A549 (cell line): ENCODE data around the gene ELMO2. TPM values are rescaled to one million over a fixed set of nuclear protein-coding genes. Genes with fewer than 3 reads are reported as not detected.

Source experiments
- ATAC-seq, 2 experiments: fragments of 200-7000 bp in 1 of 2; fragments of >200 bp in 1 of 2; cut with Nextera tagmentation in 1 of 2; cut with Tn5 transposase in 1 of 2; 3 replicates each; pipeline versions ENCODE4 v1.8.0 to v1.9.1; 2018 to 2020; ENCODE audit warnings: mild to moderate bottlenecking in 1 of 2, moderate library complexity in 1 of 2
- CTCF ChIA-PET: fragments of 300-600 bp; sonication (Branson Sonifier 250); formaldehyde crosslinking; extraction: SDS; loops from one replicate; lab custom pipeline; 2021; ENCODE audit warnings: antibody characterized with exemption, inconsistent platforms; lab: Yijun Ruan, JAX
- POLR2A ChIA-PET: fragments of 350-600 bp; formaldehyde crosslinking; extraction: SDS; loops from one replicate; lab custom pipeline; 2021; ENCODE audit warnings: antibody characterized with exemption, inconsistent platforms; lab: Yijun Ruan, JAX
- DNase-seq, 2 experiments: peaks; one replicate each; pipeline versions ENCODE4 v3.0.0 to v3.0.0-alpha.2; 2011 to 2016; ENCODE audit warnings: low read depth in 1 of 2, low spot score in 1 of 2
- FAIRE-seq: peaks from 2 replicates; lab custom pipeline; 2011; peaks lifted over from hg19 to GRCh38; lab: Jason Lieb, UNC
- H3K27ac ChIP-seq, 2 experiments: fragments of >200 bp; sonication (Bioruptor Twin); formaldehyde crosslinking; 3 replicates each; pipeline ENCODE4 v1.5.1; 2016 to 2017
- H3K4me1 ChIP-seq: fragments of >200 bp; sonication (Bioruptor Twin); formaldehyde crosslinking; 3 replicates; pipeline ENCODE4 v1.6.1; 2016
- H3K4me2 ChIP-seq: fragments of >200 bp; sonication (Bioruptor Twin); formaldehyde crosslinking; 3 replicates; pipeline ENCODE4 v1.6.1; 2016
- H3K4me3 ChIP-seq: fragments of >200 bp; sonication (Bioruptor Twin); formaldehyde crosslinking; 3 replicates; pipeline ENCODE4 v1.5.1; 2016
- H3K9me3 ChIP-seq: fragments of >200 bp; sonication (Bioruptor Twin); formaldehyde crosslinking; 3 replicates; pipeline ENCODE4 v1.6.1; 2016
- ATOH8 ChIP-seq: fragments of 250-450 bp; sonication (Bioruptor Pico); IDR thresholded peaks from 2 replicates; pipeline ENCODE4 v1.5.0; 2020; ENCODE audit warnings: low read depth, mild to moderate bottlenecking, moderate library complexity
- BHLHE40 ChIP-seq: IDR thresholded peaks from 2 replicates; pipeline ENCODE4 v1.6.1; 2012; ENCODE audit warnings: low read depth, low read length, inconsistent platforms
- CBX2 ChIP-seq: fragments of 200-600 bp; sonication (generic); IDR thresholded peaks from 2 replicates; pipeline ENCODE4 v1.6.1; 2016; ENCODE audit warnings: low read depth, mild to moderate bottlenecking, borderline replicate concordance
- CBX8 ChIP-seq: fragments of 200-600 bp; sonication (generic); IDR thresholded peaks from 2 replicates; pipeline ENCODE4 v1.6.1; 2016
- CHD4 ChIP-seq: fragments of 200-600 bp; sonication (generic); IDR thresholded peaks from 2 replicates; pipeline ENCODE4 v1.6.1; 2016; ENCODE audit warnings: antibody characterized with exemption, mild to moderate bottlenecking, borderline replicate concordance
- E2F6 ChIP-seq: IDR thresholded peaks from 2 replicates; pipeline ENCODE4 v1.6.1; 2012; ENCODE audit warnings: low read depth, borderline replicate concordance
- ESRRA ChIP-seq: fragments of 150-350 bp; IDR thresholded peaks from 2 replicates; pipeline ENCODE4 v1.6.1; 2014; ENCODE audit warnings: mild to moderate bottlenecking, low read length, borderline replicate concordance
- FOXS1 ChIP-seq: fragments of 250-450 bp; sonication (Bioruptor Pico); IDR thresholded peaks from 2 replicates; pipeline ENCODE4 v1.5.0; 2020; ENCODE audit warnings: mild to moderate bottlenecking, moderate library complexity
- GATA3 ChIP-seq: IDR thresholded peaks from 2 replicates; pipeline ENCODE4 v1.6.1; 2012; ENCODE audit warnings: borderline replicate concordance
- HDAC2 ChIP-seq: fragments of 200-600 bp; sonication (generic); IDR thresholded peaks from 2 replicates; pipeline ENCODE4 v1.6.1; 2016
- HES2 ChIP-seq: fragments of >200 bp; sonication (Bioruptor Twin); formaldehyde crosslinking; IDR thresholded peaks from 2 replicates; pipeline ENCODE4 v1.6.1; 2016
- HMGXB4 ChIP-seq: fragments of 250-450 bp; sonication (Bioruptor Pico); IDR thresholded peaks from 2 replicates; pipeline ENCODE4 v1.5.0; 2021; ENCODE audit warnings: mild to moderate bottlenecking, moderate library complexity, borderline replicate concordance
- JUNB ChIP-seq: fragments of >200 bp; sonication (Bioruptor Twin); formaldehyde crosslinking; IDR thresholded peaks from 2 replicates; pipeline ENCODE4 v1.6.1; 2016
- MAFK ChIP-seq: fragments of 450-650 bp; IDR thresholded peaks from 2 replicates; pipeline ENCODE4 v1.6.1; 2014; ENCODE audit not compliant: partially characterized antibody
- MAZ ChIP-seq: fragments of 150-350 bp; IDR thresholded peaks from 2 replicates; pipeline ENCODE4 v1.6.1; 2014; ENCODE audit warnings: antibody characterized with exemption, low read depth, low read length, borderline replicate concordance
- MYC ChIP-seq: IDR thresholded peaks from 2 replicates; pipeline ENCODE4 v1.6.1; 2012; ENCODE audit warnings: mild to moderate bottlenecking, inconsistent platforms, low read length, improper control_type of control experiment, borderline replicate concordance
- NFE2L2 ChIP-seq: fragments of 150-350 bp; conservative IDR thresholded peaks from 2 replicates; pipeline ENCODE4 v1.6.1; 2014; ENCODE audit warnings: low read length
- NPAS2 ChIP-seq: fragments of 250-450 bp; sonication (Bioruptor Pico); IDR thresholded peaks from 2 replicates; pipeline ENCODE4 v1.8.0; 2022; ENCODE audit warnings: mild to moderate bottlenecking, moderate library complexity, borderline replicate concordance
- NR3C1 ChIP-seq: fragments of >200 bp; sonication (Bioruptor Twin); formaldehyde crosslinking; IDR thresholded peaks from 3 replicates; pipeline ENCODE4 v1.6.1; 2017
- PBX3 ChIP-seq: IDR thresholded peaks from 2 replicates; pipeline ENCODE4 v1.6.1; 2012
- POLR2AphosphoS2 ChIP-seq: conservative IDR thresholded peaks from 2 replicates; pipeline ENCODE4 v1.6.1; 2012; ENCODE audit warnings: low read length, improper control_type of control experiment, inconsistent platforms
- RAD21 ChIP-seq, 2 experiments: fragments of >200 bp in 1 of 2; sonication (Bioruptor Twin) in 1 of 2; formaldehyde crosslinking in 1 of 2; IDR thresholded peaks in 1 of 2; conservative IDR thresholded peaks in 1 of 2; 2 replicates in 1 of 2; 3 replicates in 1 of 2; pipeline ENCODE4 v1.6.1; 2012 to 2018; ENCODE audit warnings: inconsistent platforms in 1 of 2
- RFX5 ChIP-seq: fragments of 450-650 bp; IDR thresholded peaks from 2 replicates; pipeline ENCODE4 v1.7.1; 2014; ENCODE audit warnings: antibody characterized with exemption, mild to moderate bottlenecking, moderate library complexity
- SREBF2 ChIP-seq: fragments of 450-650 bp; IDR thresholded peaks from 2 replicates; pipeline ENCODE4 v1.6.1; 2014; ENCODE audit warnings: mild to moderate bottlenecking, moderate library complexity
- USF2 ChIP-seq: fragments of 450-650 bp; IDR thresholded peaks from 2 replicates; pipeline ENCODE4 v1.6.1; 2014; ENCODE audit warnings: antibody characterized with exemption
- ZFP36 ChIP-seq: fragments of 450-650 bp; IDR thresholded peaks from 2 replicates; pipeline ENCODE4 v1.6.1; 2014; ENCODE audit warnings: borderline replicate concordance; ENCODE audit not compliant: partially characterized antibody
- ZNF302 ChIP-seq: fragments of 250-450 bp; sonication (Bioruptor Pico); IDR thresholded peaks from 2 replicates; pipeline ENCODE4 v1.9.0; 2021; ENCODE audit warnings: inconsistent platforms, mild to moderate bottlenecking, moderate library complexity
- WGBS: methylation state at CpG from one replicate; pipeline ENCODE4 v1.1.6; 2017; ENCODE audit errors: missing lambda C conversion rate; 5-methylcytosine and 5-hydroxymethylcytosine counted together
- polyA plus RNA-seq, 4 experiments: library from polyadenylated mRNA; depleted of rRNA in 3 of 4; stranded (reverse); fragments of >200 nt; fragmentation: RNase III in 1 of 4; extraction: RNeasy Plus Mini Kit Qiagen cat#74134 plus additional on column Dnase treatment in 1 of 4; gene quantifications; 2 replicates in 3 of 4; 3 replicates in 1 of 4; pipeline ENCODE4 v1.2.3, GENCODE V29; 2011 to 2017

ELMO2 gene
- polyA plus RNA-seq, 2 of the 4 experiments (the other 2 are of a cell fraction), result 23.4 to 25.1 TPM

GRCh38 chr20:46323557-46323956, 82.9 kb downstream of the ELMO2 start:
- Histone ChIP-seq H3K4me1 (no peaks in the 10 kb centered on the region), H3K4me3 (no peak overlapping the region), H3K9me3 (no peaks in the 10 kb centered on the region), H3K27ac (no peak overlapping the region), H3K4me2 (no peak overlapping the region)
- POLR2A ChIA-PET, result no interaction called here
- DNase-seq (no peak), FAIRE-seq (no peak), ATAC-seq (no peak)
- 52% methylated on average over 10 of the region's 10 CpGs for WGBS
- CTCF ChIA-PET, result interaction anchor here (0.8 to 1.7 kb wide), 4 partner anchors 17 to 280 kb away, joined by 3 to 4 read pairs (median 4); no protein-coding TSS in a partner anchor
- TF ChIP-seq JUNB (no peak), BHLHE40 (no peak), ATOH8 (no peak), ZNF302 (CRISPR knock-in tag) (no peak), RAD21 (conservative IDR thresholded peaks at IDR 0.05 in 1 of 2, IDR thresholded peaks at IDR 0.05 in 1 of 2) (no peak), HMGXB4 (CRISPR knock-in tag) (no peak), MYC (no peak), HES2 (no peak), MAFK (no peak), USF2 (no peak), MAZ (no peak), RFX5 (no peak), PBX3 (no peak)
- TF ChIP-seq, all 56 proteins: peak for 0

- no peak for TF ChIP-seq ZFP36
- FAIRE-seq, result no peak
- Histone ChIP-seq H3K27ac (no peak overlapping the region), H3K4me1 (no peaks in the 10 kb centered on the region), H3K9me3 (no peaks in the 10 kb centered on the region), H3K4me2 (no peak overlapping the region), H3K4me3 (no peak overlapping the region)
- POLR2A ChIA-PET, result interaction anchor here (0.7 kb wide), 1 partner anchor 41 kb away, joined by 3 read pairs; no protein-coding TSS in a partner anchor
- CTCF ChIA-PET, result interaction anchor here (0.8 to 1.7 kb wide), 7 partner anchors 16 to 308 kb away, joined by 3 to 4 read pairs (median 3); no protein-coding TSS in a partner anchor
- no peak for ATAC-seq
- WGBS, result 42% methylated on average over 8 of the region's 8 CpGs
- DNase-seq, result no peak
These were observed 83.8 kb downstream of the ELMO2 start for GRCh38 chr20:46322641-46323040.

GRCh38 chr20:46317685-46318177, 88.7 kb downstream of the ELMO2 start:
- Histone ChIP-seq H3K9me3 (no peaks in the 10 kb centered on the region), H3K4me1 (no peaks in the 10 kb centered on the region; the same call in 2 of the 3 replicates), H3K4me3 (no peak overlapping the region), H3K27ac (no peak overlapping the region), H3K4me2 (no peak overlapping the region)
- WGBS, result 38% methylated on average over 4 of the region's 7 CpGs
- ATAC-seq, result no peak
- TF ChIP-seq POLR2AphosphoS2 (no peak), CHD4 (no peak), NFE2L2 (no peak), FOXS1 (CRISPR knock-in tag) (no peak), NR3C1 (no peak), E2F6 (no peak), CBX2 (no peak), ESRRA (no peak), ZFP36 (no peak), SREBF2 (no peak), NPAS2 (no peak), HDAC2 (no peak), CBX8 (no peak), GATA3 (no peak)
- DNase-seq, result no peak
- no peak for FAIRE-seq
- CTCF ChIA-PET, result interaction anchor here (0.7 to 7.3 kb wide), 3 partner anchors 10 to 304 kb away, joined by 3 to 45 read pairs (median 3); partner anchors contain the start of gene CDH22
- POLR2A ChIA-PET, result no interaction called here
